HepG2 (cell line): Measurements from ENCODE around the gene MYL11. TPM values are rescaled to one million over a fixed set of nuclear protein-coding genes. Genes with fewer than 3 reads are reported as not detected.

Source experiments
- ARNT2 ChIP-seq: sonication (generic); formaldehyde crosslinking; IDR thresholded peaks from 2 replicates; pipeline ENCODE4 v1.8.0; 2022; ENCODE audit warnings: mild to moderate bottlenecking, low read depth, missing genetic modification reagents, moderate library complexity
- CHCHD3 ChIP-seq: sonication (generic); formaldehyde crosslinking; IDR thresholded peaks from 2 replicates; pipeline ENCODE4 v1.8.0; 2022; ENCODE audit warnings: mild to moderate bottlenecking, missing genetic modification reagents, moderate library complexity
- IRF2 ChIP-seq: IDR thresholded peaks from 2 replicates; pipeline ENCODE4 v1.6.1; 2018; ENCODE audit warnings: missing genetic modification reagents, missing compliant biosample characterization
- MBD4 ChIP-seq: IDR thresholded peaks from 2 replicates; pipeline ENCODE4 v1.6.1; 2012; ENCODE audit warnings: low read length, inconsistent platforms, borderline replicate concordance
- MXD4 ChIP-seq: IDR thresholded peaks from 2 replicates; pipeline ENCODE4 v1.6.1; 2016; ENCODE audit warnings: mild to moderate bottlenecking, missing biosample characterization, missing genetic modification reagents
- RCOR2 ChIP-seq: IDR thresholded peaks from 2 replicates; pipeline ENCODE4 v1.6.1; 2016; ENCODE audit warnings: missing biosample characterization, missing genetic modification reagents
- RXRB ChIP-seq: IDR thresholded peaks from 2 replicates; pipeline ENCODE4 v1.6.1; 2016; ENCODE audit warnings: borderline replicate concordance, missing genetic modification reagents, missing compliant biosample characterization
- SSRP1 ChIP-seq: IDR thresholded peaks from 2 replicates; pipeline ENCODE4 v1.6.1; 2016; ENCODE audit warnings: control low read depth
- THRA ChIP-seq: sonication (generic); formaldehyde crosslinking; IDR thresholded peaks from 2 replicates; pipeline ENCODE4 v1.4.0; 2020; ENCODE audit warnings: missing genetic modification reagents, borderline replicate concordance
- ZFP37 ChIP-seq: sonication (generic); formaldehyde crosslinking; IDR thresholded peaks from 2 replicates; pipeline ENCODE4 v1.4.0; 2020; ENCODE audit warnings: missing genetic modification reagents, borderline replicate concordance
- ZNF30 ChIP-seq: sonication (generic); formaldehyde crosslinking; IDR thresholded peaks from 2 replicates; pipeline ENCODE4 v1.5.0; 2020; ENCODE audit warnings: mild to moderate bottlenecking, missing genetic modification reagents
- ZNF609 ChIP-seq: sonication (generic); formaldehyde crosslinking; IDR thresholded peaks from 2 replicates; pipeline ENCODE4 v1.4.0; 2020; ENCODE audit warnings: mild to moderate bottlenecking, missing genetic modification reagents, borderline replicate concordance
- ZNF713 ChIP-seq: sonication (generic); formaldehyde crosslinking; IDR thresholded peaks from 2 replicates; pipeline ENCODE4 v1.4.0; 2020; ENCODE audit warnings: mild to moderate bottlenecking, missing genetic modification reagents
- ZNF83 ChIP-seq: sonication (generic); formaldehyde crosslinking; IDR thresholded peaks from 2 replicates; pipeline ENCODE4 v1.4.0; 2020; ENCODE audit warnings: missing genetic modification reagents, mild to moderate bottlenecking, borderline replicate concordance
- polyA plus RNA-seq, 8 experiments: library from polyadenylated mRNA; depleted of rRNA in 3 of 8; stranded (reverse) in 7 of 8; unstranded in 1 of 8; fragments of >200 nt; fragmentation: Illumina TruSeq in 4 of 8; extraction: Trizol in 4 of 8; gene quantifications; 2 replicates each; pipeline versions ENCODE4 v1.2.1 to v1.2.3, GENCODE V29; 2011 to 2016; ENCODE audit warnings: low read depth in 4 of 8, missing spikeins in 1 of 8, mixed read lengths in 1 of 8; ENCODE audit not compliant: insufficient read depth in 1 of 8
- total RNA-seq, 5 experiments: library from RNA; depleted of rRNA; stranded (reverse); fragments of >200 nt; fragmentation: Illumina TruSeq; extraction: Trizol; gene quantifications; 2 replicates each; pipeline ENCODE4 v1.2.3, GENCODE V29; 2016; ENCODE audit warnings: low read depth in 1 of 5
- TF ChIP-seq, protein P1 (sequence below): sonication (generic); formaldehyde crosslinking; conservative IDR thresholded peaks from 2 replicates; pipeline ENCODE4 v1.4.0; 2020; ENCODE audit warnings: missing genetic modification reagents
- TF ChIP-seq, protein P2 (sequence below): IDR thresholded peaks from 2 replicates; pipeline ENCODE4 v1.6.1; 2016; ENCODE audit warnings: missing compliant biosample characterization, missing genetic modification reagents, borderline replicate concordance
- TF ChIP-seq, protein P3 (sequence below): sonication (generic); formaldehyde crosslinking; IDR thresholded peaks from 2 replicates; pipeline ENCODE4 v1.5.0; 2020; ENCODE audit warnings: mild to moderate bottlenecking, missing genetic modification reagents

Gene MYL11
- total and polyA plus RNA-seq, 2 of the 13 experiments (the other 11 are each of a cell fraction or from before 2014, with no cell fraction given) = not detected

DNA sequence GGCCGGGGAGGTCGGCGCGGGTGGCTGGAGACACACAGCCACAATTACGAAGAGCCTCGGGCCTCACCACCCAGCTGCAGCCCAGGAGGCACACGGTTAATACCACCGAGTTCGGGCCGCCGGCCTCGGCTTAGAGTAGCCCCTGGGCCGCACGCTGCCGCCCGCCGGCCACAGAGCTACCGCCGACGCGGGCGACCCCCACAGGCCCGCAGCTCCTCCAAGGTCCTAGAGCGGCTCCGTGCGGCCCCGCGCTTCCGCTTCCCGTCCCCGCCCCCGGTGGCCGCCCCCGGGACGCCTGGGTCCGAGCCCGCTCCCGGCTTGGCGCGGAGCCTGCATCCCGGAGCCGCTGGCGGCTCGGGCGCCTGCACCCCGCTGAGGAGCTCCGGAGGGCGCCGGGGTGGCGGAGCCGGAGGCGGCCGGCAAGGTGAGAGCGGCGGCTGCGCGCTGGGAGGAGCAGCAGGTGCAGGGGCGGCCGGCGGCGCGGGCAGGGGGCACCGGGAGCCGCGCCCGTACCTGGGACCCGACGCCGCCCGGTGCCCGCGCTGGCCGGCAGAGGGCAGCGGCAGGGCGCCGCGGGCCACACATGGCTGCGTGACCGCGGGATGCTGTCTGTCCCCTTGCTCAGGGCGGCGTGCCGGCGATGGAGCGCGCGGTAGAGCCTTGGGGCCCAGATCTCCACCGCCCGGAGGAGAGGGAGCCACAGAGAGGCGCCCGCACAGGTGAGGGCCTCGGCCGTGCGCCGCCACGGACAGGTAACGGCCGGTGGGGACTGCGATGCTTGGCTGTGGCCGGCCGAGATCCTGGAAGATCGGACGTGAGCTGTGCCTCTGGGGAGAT, 20.8 kb downstream of the MYL11 start, which contains the start of gene ZNF48 (continued):
- TF ChIP-seq ZNF609 (no peak), THRA (CRISPR knock-in tag) (0 out of 2 replicates have a peak, but pooled peaks have one; percentile 66), RCOR2 (CRISPR knock-in tag) (no peak), CHCHD3 (CRISPR knock-in tag) (no peak), SSRP1 (CRISPR knock-in tag) (no peak), ZNF713 (CRISPR knock-in tag) (no peak), ZFP37 (CRISPR knock-in tag) (no peak), IRF2 (CRISPR knock-in tag) (peak; percentile 75), RXRB (CRISPR knock-in tag) (peak; percentile 60), ZNF30 (CRISPR knock-in tag) (no peak), MXD4 (peak; percentile 76; the same call in 1 of the 2 replicates), ZNF83 (CRISPR knock-in tag) (peak; percentile 79; the same call in 1 of the 2 replicates), ARNT2 (CRISPR knock-in tag) (peak; percentile 87), MBD4 (no peak)
- TF ChIP-seq, protein P1, sequence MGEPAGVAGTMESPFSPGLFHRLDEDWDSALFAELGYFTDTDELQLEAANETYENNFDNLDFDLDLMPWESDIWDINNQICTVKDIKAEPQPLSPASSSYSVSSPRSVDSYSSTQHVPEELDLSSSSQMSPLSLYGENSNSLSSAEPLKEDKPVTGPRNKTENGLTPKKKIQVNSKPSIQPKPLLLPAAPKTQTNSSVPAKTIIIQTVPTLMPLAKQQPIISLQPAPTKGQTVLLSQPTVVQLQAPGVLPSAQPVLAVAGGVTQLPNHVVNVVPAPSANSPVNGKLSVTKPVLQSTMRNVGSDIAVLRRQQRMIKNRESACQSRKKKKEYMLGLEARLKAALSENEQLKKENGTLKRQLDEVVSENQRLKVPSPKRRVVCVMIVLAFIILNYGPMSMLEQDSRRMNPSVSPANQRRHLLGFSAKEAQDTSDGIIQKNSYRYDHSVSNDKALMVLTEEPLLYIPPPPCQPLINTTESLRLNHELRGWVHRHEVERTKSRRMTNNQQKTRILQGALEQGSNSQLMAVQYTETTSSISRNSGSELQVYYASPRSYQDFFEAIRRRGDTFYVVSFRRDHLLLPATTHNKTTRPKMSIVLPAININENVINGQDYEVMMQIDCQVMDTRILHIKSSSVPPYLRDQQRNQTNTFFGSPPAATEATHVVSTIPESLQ = no peak
- TF ChIP-seq, protein P2, sequence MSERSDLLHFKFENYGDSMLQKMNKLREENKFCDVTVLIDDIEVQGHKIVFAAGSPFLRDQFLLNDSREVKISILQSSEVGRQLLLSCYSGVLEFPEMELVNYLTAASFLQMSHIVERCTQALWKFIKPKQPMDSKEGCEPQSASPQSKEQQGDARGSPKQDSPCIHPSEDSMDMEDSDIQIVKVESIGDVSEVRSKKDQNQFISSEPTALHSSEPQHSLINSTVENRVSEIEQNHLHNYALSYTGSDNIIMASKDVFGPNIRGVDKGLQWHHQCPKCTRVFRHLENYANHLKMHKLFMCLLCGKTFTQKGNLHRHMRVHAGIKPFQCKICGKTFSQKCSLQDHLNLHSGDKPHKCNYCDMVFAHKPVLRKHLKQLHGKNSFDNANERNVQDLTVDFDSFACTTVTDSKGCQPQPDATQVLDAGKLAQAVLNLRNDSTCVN (CRISPR knock-in tag) = peak; percentile 54; the same call in 1 of the 2 replicates
- TF ChIP-seq, protein P3, sequence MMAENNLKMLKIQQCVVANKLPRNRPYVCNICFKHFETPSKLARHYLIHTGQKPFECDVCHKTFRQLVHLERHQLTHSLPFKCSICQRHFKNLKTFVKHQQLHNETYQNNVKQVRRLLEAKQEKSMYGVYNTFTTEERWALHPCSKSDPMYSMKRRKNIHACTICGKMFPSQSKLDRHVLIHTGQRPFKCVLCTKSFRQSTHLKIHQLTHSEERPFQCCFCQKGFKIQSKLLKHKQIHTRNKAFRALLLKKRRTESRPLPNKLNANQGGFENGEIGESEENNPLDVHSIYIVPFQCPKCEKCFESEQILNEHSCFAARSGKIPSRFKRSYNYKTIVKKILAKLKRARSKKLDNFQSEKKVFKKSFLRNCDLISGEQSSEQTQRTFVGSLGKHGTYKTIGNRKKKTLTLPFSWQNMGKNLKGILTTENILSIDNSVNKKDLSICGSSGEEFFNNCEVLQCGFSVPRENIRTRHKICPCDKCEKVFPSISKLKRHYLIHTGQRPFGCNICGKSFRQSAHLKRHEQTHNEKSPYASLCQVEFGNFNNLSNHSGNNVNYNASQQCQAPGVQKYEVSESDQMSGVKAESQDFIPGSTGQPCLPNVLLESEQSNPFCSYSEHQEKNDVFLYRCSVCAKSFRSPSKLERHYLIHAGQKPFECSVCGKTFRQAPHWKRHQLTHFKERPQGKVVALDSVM = peak; percentile 78
